Measurements from ENCODE around the gene PCNT. TPM values are rescaled to one million over a fixed set of nuclear protein-coding genes. Genes with fewer than 3 reads are reported as not detected.

The PCNT gene
- total and polyA plus RNA-seq, 2 of the 8 experiments (the other 6 are each of a cell fraction or from before 2014, with no cell fraction given), result 9.9 to 45.1 TPM

- H3K79me2 ChIP-seq (ENCODE audit: control insufficient read depth in 1 of 2, insufficient read depth in 2 of 2, low read length in 2 of 2), result peaks cover 0 to 4% of the 10 kb centered on the region in 2 experiments; a peak in 2 of 4 replicates
- peaks cover 5% of the 10 kb centered on the region for H3K79me1 ChIP-seq (ENCODE audit: low read depth, low read length)
- no peak overlapping the region for H2BK15ac ChIP-seq (ENCODE audit: low read length)
- H3K36me3 ChIP-seq (ENCODE audit: control insufficient read depth in 2 of 4, insufficient read depth in 4 of 4, low read length in 3 of 4), result peaks cover 3 to 10% (median 7%) of the 10 kb centered on the region in 4 experiments; a peak in 6 of 8 replicates
- peaks cover 2 to 15% (median 8%) of the 10 kb centered on the region in 4 experiments; a peak in 6 of 7 replicates for H3K4me1 ChIP-seq (replicated peaks in 1 of 4; ENCODE audit: control insufficient read depth in 3 of 4, insufficient read depth in 4 of 4, low read length in 3 of 4)
- no peak overlapping the region for H3K56ac ChIP-seq (replicated peaks; ENCODE audit: insufficient read length, low read depth, low read length)
- DNase-seq (ENCODE audit: low read depth in 1 of 2, low spot score in 2 of 2) (no peak), FAIRE-seq (no peak)
- no peak overlapping the region for H2BK5ac ChIP-seq (ENCODE audit: low read depth, low read length)
- H3K4me3 ChIP-seq (ENCODE audit: extremely low read depth in 1 of 4, insufficient read depth in 2 of 4, low read depth in 3 of 4, low read length in 4 of 4), result no peak overlapping the region
- no peak overlapping the region for H3K4me2 ChIP-seq (ENCODE audit: insufficient read depth in 1 of 2, low read depth in 2 of 2, low read length in 2 of 2)
- H3K27me3 ChIP-seq (replicated peaks in 1 of 4; ENCODE audit: control insufficient read depth in 3 of 4, extremely low read depth in 1 of 4, insufficient read depth in 3 of 4, low read length in 3 of 4), result no peaks in the 10 kb centered on the region
- H3K23me2 ChIP-seq (ENCODE audit: low read depth, low read length), result peaks cover 4% of the 10 kb centered on the region
- POLR2A ChIA-PET (ENCODE audit: partially characterized antibody), result interaction anchor here (1.3 to 1.5 kb wide), 2 partner anchors 9 to 11 kb away, joined by 5 read pairs; no protein-coding TSS in a partner anchor
- H3K27ac ChIP-seq (ENCODE audit: low read depth, low read length), result no peak overlapping the region
- CTCF ChIA-PET (ENCODE audit: partially characterized antibody), result interaction anchor here (0.8 kb wide), 1 partner anchor 34 kb away, joined by 3 read pairs; no protein-coding TSS in a partner anchor
- H2BK120ac ChIP-seq (replicated peaks; ENCODE audit: low read depth, low read length), result no peak overlapping the region
- no peak overlapping the region for H3K4ac ChIP-seq (replicated peaks; ENCODE audit: insufficient read length, low read depth, low read length)
- H4K91ac ChIP-seq (replicated peaks; ENCODE audit: insufficient read length, low read length), result no peak overlapping the region
- no peak overlapping the region for H2AK5ac ChIP-seq (ENCODE audit: low read depth, low read length)
- no peak overlapping the region for H2AFZ ChIP-seq (ENCODE audit: low read length)
- no peak overlapping the region for H4K8ac ChIP-seq (ENCODE audit: extremely low read depth, insufficient read depth, low read length)
- 100% methylated on average over 2 of the region's 2 CpGs; no CpG with 5 or more reads in 1 of the 2 experiments for WGBS, 2 experiments (ENCODE audit: extremely low coverage in 1 of 2, insufficient coverage in 1 of 2, insufficient read length in 1 of 2, insufficient replicate concordance in 2 of 2, low coverage in 1 of 2, low lambda C conversion rate in 2 of 2, missing lambda C conversion rate in 1 of 2)
- H3K14ac ChIP-seq (ENCODE audit: insufficient read length), result no peak overlapping the region
- no peak overlapping the region for H4K5ac ChIP-seq (ENCODE audit: insufficient read length, low read depth, low read length)
- no peak overlapping the region for H2BK12ac ChIP-seq (ENCODE audit: low read depth, low read length)
- H3K23ac ChIP-seq (ENCODE audit: insufficient read length), result no peak overlapping the region
- H3K9ac ChIP-seq (replicated peaks in 1 of 4; ENCODE audit: extremely low read depth in 1 of 4, low read depth in 3 of 4, low read length in 3 of 4), result peak overlapping the region in 1 of 4 experiments; percentile 40; a peak in 1 of 7 replicates
- H2BK20ac ChIP-seq (ENCODE audit: low read length), result no peak overlapping the region
- H3K9me3 ChIP-seq (ENCODE audit: insufficient read depth in 2 of 2, low read depth in 1 of 2, low read length in 1 of 2), result no peaks in the 10 kb centered on the region
- peaks cover 2 to 3% of the 10 kb centered on the region in 2 experiments for H4K20me1 ChIP-seq (replicated peaks in 1 of 2; ENCODE audit: control insufficient read depth in 1 of 2, insufficient read depth in 2 of 2, low read length in 2 of 2)
- no peak overlapping the region for H3K18ac ChIP-seq (ENCODE audit: extremely low read depth, low read length)
- TF ChIP-seq KDM5A (IDR thresholded peaks at IDR 0.05; ENCODE audit: low read length) (no peak), SIRT6 (IDR thresholded peaks at IDR 0.05; ENCODE audit: low read length) (no peak), GTF2F1 (IDR thresholded peaks at IDR 0.05; ENCODE audit: borderline replicate concordance, low read depth, low read length) (no peak), FOSL1 (IDR thresholded peaks at IDR 0.05; ENCODE audit: insufficient read depth, low read depth, low read length) (no peak), GABPA (IDR thresholded peaks at IDR 0.05; ENCODE audit: borderline replicate concordance, insufficient read depth, low read length) (no peak), BRCA1 (IDR thresholded peaks at IDR 0.05; ENCODE audit: low read depth, low read length) (no peak), SP2 (IDR thresholded peaks at IDR 0.05; ENCODE audit: low read length) (no peak), CHD2 (IDR thresholded peaks at IDR 0.05; ENCODE audit: low read length) (no peak), KDM1A (IDR thresholded peaks at IDR 0.05; ENCODE audit: borderline replicate concordance, low read length) (no peak), RFX5 (IDR thresholded peaks at IDR 0.05; ENCODE audit: borderline replicate concordance, low read depth, low read length) (no peak), YY1 (IDR thresholded peaks at IDR 0.05; ENCODE audit: low read depth, low read length) (no peak), BCL11A (IDR thresholded peaks at IDR 0.05; ENCODE audit: low read depth in 2 of 2, low read length in 2 of 2) (no peak), ZNF274 (IDR thresholded peaks at IDR 0.05; ENCODE audit: borderline replicate concordance, extremely low read depth, low read length) (no peak), CHD1 (IDR thresholded peaks at IDR 0.05; ENCODE audit: low read depth, low read length) (no peak), SIN3A (conservative IDR thresholded peaks at IDR 0.05 in 1 of 2, IDR thresholded peaks at IDR 0.05 in 1 of 2; ENCODE audit: low read depth in 1 of 2, low read length in 2 of 2) (no peak)
These were observed 32.4 kb upstream of the PCNT start for GRCh38 chr21:46291561-46291960.
